K562 (cell line): ENCODE data around the gene PCDHB14.
"Not testable (repeated sequence)": the region's sequence is repeated elsewhere in the genome, so short reads cannot be mapped to it uniquely, and the experiment has no call there.

Experiments
- CHCHD3 ChIP-seq: fragments of 250-450 bp; sonication (Bioruptor Pico); IDR thresholded peaks from 2 replicates; pipeline ENCODE4 v2.1.2; 2022; ENCODE audit warnings: mild to moderate bottlenecking
- CTBP1 ChIP-seq: fragments of 450-650 bp; IDR thresholded peaks from 2 replicates; pipeline ENCODE4 v1.6.1; 2016; ENCODE audit warnings: borderline replicate concordance
- EP300 ChIP-seq: IDR thresholded peaks from 2 replicates; pipeline ENCODE4 v1.6.1; 2012; ENCODE audit warnings: low read length, improper control_type of control experiment
- FUS ChIP-seq: fragments of 200-400 bp; formaldehyde crosslinking; optimal IDR thresholded peaks from 2 replicates; pipeline ENCODE3; 2017; ENCODE audit warnings: low read depth, low read length
- GABPA ChIP-seq: fragments of 200-800 bp; sonication (Bioruptor generic); conservative IDR thresholded peaks from 2 replicates; pipeline ENCODE4 v1.6.1; 2016; ENCODE audit warnings: low read depth, missing genetic modification characterization, missing compliant biosample characterization
- MTA1 ChIP-seq: fragments of 450-650 bp; IDR thresholded peaks from 2 replicates; pipeline ENCODE4 v1.6.1; 2017; ENCODE audit warnings: borderline replicate concordance
- NR1H2 ChIP-seq: sonication (generic); formaldehyde crosslinking; IDR thresholded peaks from 2 replicates; pipeline ENCODE4 v1.4.0; 2020; ENCODE audit warnings: mild to moderate bottlenecking, missing genetic modification reagents
- PHF8 ChIP-seq: fragments of 200-600 bp; sonication (generic); IDR thresholded peaks from 2 replicates; pipeline ENCODE4 v1.6.1; 2012; ENCODE audit warnings: mixed run types, mild to moderate bottlenecking, inconsistent platforms, low read length, moderate library complexity, borderline replicate concordance
- RB1 ChIP-seq: fragments of 450-650 bp; IDR thresholded peaks from 2 replicates; pipeline ENCODE4 v1.6.1; 2017; ENCODE audit warnings: low read depth, mild to moderate bottlenecking
- TCFL5 ChIP-seq: fragments of 250-450 bp; sonication (Bioruptor Pico); conservative IDR thresholded peaks from 2 replicates; pipeline ENCODE4 v1.6.1; 2021; ENCODE audit warnings: mild to moderate bottlenecking, moderate library complexity, matching md5 sums
- ZFP30 ChIP-seq: fragments of 250-450 bp; sonication (Bioruptor Pico); IDR thresholded peaks from 2 replicates; pipeline ENCODE4 v1.8.0; 2022; ENCODE audit warnings: moderate library complexity, mild to moderate bottlenecking, inconsistent platforms, borderline replicate concordance
- ZFP36 ChIP-seq: fragments of 150-350 bp; IDR thresholded peaks from 2 replicates; pipeline ENCODE4 v1.6.1; 2018; ENCODE audit warnings: low read length, low read depth; ENCODE audit not compliant: partially characterized antibody
- TF ChIP-seq, protein P1 (sequence below): fragments of 250-450 bp; sonication (Bioruptor Pico); IDR thresholded peaks from 2 replicates; pipeline ENCODE4 v1.8.0; 2021; ENCODE audit warnings: moderate library complexity, mild to moderate bottlenecking, inconsistent platforms
- TF ChIP-seq, protein P2 (sequence below), 3 experiments: IDR thresholded peaks in 2 of 3; conservative IDR thresholded peaks in 1 of 3; 2 replicates each; pipeline ENCODE4 v1.5.1; 2011 to 2012; ENCODE audit warnings: low read length in 3 of 3, mild to moderate bottlenecking in 3 of 3, control low read depth in 2 of 3, improper control_type of control experiment in 1 of 3, inconsistent platforms in 1 of 3, low read depth in 1 of 3, mixed read lengths in 1 of 3, moderate library complexity in 1 of 3; ENCODE audit not compliant: insufficient read depth in 2 of 3

GRCh38 chr5:141179876-141180275 is 43.3 kb upstream of the PCDHB14 start:
- TF ChIP-seq EP300; GABPA (tag); ZFP36; CHCHD3 (CRISPR knock-in tag); FUS; CTBP1; RB1; TCFL5 (CRISPR knock-in tag); ZFP30 (CRISPR knock-in tag); NR1H2 (CRISPR knock-in tag); MTA1; PHF8: not testable (repeated sequence)
- TF ChIP-seq, protein P1, sequence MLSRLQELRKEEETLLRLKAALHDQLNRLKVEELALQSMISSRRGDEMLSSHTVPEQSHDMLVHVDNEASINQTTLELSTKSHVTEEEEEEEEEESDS: not testable (repeated sequence)
- TF ChIP-seq, protein P2, sequence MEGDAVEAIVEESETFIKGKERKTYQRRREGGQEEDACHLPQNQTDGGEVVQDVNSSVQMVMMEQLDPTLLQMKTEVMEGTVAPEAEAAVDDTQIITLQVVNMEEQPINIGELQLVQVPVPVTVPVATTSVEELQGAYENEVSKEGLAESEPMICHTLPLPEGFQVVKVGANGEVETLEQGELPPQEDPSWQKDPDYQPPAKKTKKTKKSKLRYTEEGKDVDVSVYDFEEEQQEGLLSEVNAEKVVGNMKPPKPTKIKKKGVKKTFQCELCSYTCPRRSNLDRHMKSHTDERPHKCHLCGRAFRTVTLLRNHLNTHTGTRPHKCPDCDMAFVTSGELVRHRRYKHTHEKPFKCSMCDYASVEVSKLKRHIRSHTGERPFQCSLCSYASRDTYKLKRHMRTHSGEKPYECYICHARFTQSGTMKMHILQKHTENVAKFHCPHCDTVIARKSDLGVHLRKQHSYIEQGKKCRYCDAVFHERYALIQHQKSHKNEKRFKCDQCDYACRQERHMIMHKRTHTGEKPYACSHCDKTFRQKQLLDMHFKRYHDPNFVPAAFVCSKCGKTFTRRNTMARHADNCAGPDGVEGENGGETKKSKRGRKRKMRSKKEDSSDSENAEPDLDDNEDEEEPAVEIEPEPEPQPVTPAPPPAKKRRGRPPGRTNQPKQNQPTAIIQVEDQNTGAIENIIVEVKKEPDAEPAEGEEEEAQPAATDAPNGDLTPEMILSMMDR (IDR thresholded peaks at IDR 0.05 in 2 of 3, conservative IDR thresholded peaks at IDR 0.05 in 1 of 3; ENCODE audit: insufficient read depth in 2 of 3, low read depth in 1 of 3, low read length in 3 of 3): not testable (repeated sequence)
